HG03135 (cell line): Measurements from ENCODE around the gene CNBD2.
"Not testable (repeated sequence)": the region's sequence is repeated elsewhere in the genome, so short reads cannot be mapped to it uniquely, and the experiment has no call there.

Experiments
- ATAC-seq: cut with Tn5 transposase; IDR thresholded peaks from one replicate; pipeline ENCODE4 v1.9.1; 2021; ENCODE audit warnings: mild to moderate bottlenecking, moderate library complexity; ENCODE audit not compliant: unreplicated experiment

CNBD2 gene

GRCh38 chr20:35974256-35974655 is 5.9 kb downstream of the CNBD2 start:
- ATAC-seq = no peak

- no peak for ATAC-seq
Observed at GRCh38 chr20:35975576-35976373, 7.4 kb downstream of the CNBD2 start.

GRCh38 chr20:35978041-35978513 is 9.7 kb downstream of the CNBD2 start:
- no peak for ATAC-seq

GRCh38 chr20:35979544-35979943 is 11.2 kb downstream of the CNBD2 start:
- no peak for ATAC-seq

GRCh38 chr20:35981969-35982368 is 13.6 kb downstream of the CNBD2 start:
- no peak for ATAC-seq

- no peak for ATAC-seq
Observed at GRCh38 chr20:35984382-35984781, 16.0 kb downstream of the CNBD2 start.

GRCh38 chr20:35985806-35986205 is 17.4 kb downstream of the CNBD2 start:
- no peak for ATAC-seq

GRCh38 chr20:35988910-35989463 is 20.6 kb downstream of the CNBD2 start:
- no peak for ATAC-seq

- no peak for ATAC-seq
Observed at GRCh38 chr20:35991142-35991771, 22.9 kb downstream of the CNBD2 start.

GRCh38 chr20:35992713-35993335 is 24.4 kb downstream of the CNBD2 start:
- ATAC-seq = no peak

GRCh38 chr20:35994994-35995453 is 26.6 kb downstream of the CNBD2 start:
- ATAC-seq = no peak

- not testable (repeated sequence) for ATAC-seq
Observed at GRCh38 chr20:35996492-35996891, 28.1 kb downstream of the CNBD2 start.

GRCh38 chr20:36001331-36001730 is 32.9 kb downstream of the CNBD2 start:
- ATAC-seq = not testable (repeated sequence)

GRCh38 chr20:36002855-36003254 is 34.5 kb downstream of the CNBD2 start:
- ATAC-seq = no peak

GRCh38 chr20:36004045-36004444 is 35.7 kb downstream of the CNBD2 start:
- no peak for ATAC-seq

GRCh38 chr20:36008461-36009035 is 40.2 kb downstream of the CNBD2 start:
- ATAC-seq = no peak

GRCh38 chr20:36010076-36010475 is 41.7 kb downstream of the CNBD2 start:
- no peak for ATAC-seq

GRCh38 chr20:36010825-36011224 is 42.4 kb downstream of the CNBD2 start:
- no peak for ATAC-seq

GRCh38 chr20:36015806-36016403 is 47.5 kb downstream of the CNBD2 start:
- ATAC-seq = no peak

GRCh38 chr20:36017048-36017951 is 48.9 kb downstream of the CNBD2 start:
- no peak for ATAC-seq
